Germinal center (tissue), 1 donor: ENCODE data around the gene PLCD3.
"Not testable (repeated sequence)": the region's sequence is repeated elsewhere in the genome, so short reads cannot be mapped to it uniquely, and the experiment has no call there.

Experiments
- DNase-seq: peaks from one replicate; pipeline ENCODE4 v3.0.0; 2012; ENCODE audit warnings: mixed read lengths, low spot score

The PLCD3 gene

DNA sequence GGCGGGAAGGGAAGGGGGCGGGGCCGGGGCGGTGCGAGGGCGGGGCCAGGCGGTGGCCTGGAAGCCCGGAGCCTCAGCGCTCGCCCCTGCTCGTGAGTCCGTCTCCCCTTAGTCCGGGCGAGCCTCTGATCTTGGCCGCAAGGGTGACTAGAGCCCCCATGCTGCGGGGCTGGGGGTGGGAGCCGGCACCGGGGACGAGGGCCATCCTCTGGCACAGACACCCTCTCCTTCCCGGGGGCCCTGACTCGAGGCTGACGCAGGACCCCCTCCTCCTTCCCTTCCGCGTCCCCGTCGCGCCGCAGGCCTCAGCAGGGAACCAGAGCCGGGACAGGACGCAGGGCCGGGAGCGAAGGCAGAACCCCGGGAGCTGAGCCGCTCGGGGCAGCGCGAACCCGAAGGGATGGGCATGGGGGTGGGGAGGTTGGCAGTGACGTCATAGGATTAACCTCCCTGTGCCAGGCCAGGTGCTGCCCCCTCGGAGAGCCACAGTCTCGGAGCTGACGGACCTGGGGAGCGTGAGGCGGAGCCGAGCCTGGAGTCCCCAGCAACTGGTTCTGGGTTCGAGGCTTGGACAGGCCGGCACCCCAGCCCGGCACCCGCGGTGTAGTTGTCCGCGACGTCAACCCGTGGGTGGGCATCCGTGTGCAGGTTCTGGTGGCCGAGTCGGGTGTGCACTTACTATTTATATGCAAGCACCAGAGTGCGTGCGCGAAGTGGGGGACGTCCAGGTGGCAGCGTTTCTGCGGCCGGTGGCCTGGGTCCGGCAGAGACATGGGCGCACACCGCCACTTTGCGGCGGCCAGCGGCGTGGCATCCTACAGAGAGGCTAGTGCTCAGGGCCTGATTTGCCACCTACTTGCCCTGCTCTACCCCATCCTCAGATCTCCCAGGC lies 503 bp upstream of the PLCD3 start:
- DNase-seq: peak; percentile 93

DNA sequence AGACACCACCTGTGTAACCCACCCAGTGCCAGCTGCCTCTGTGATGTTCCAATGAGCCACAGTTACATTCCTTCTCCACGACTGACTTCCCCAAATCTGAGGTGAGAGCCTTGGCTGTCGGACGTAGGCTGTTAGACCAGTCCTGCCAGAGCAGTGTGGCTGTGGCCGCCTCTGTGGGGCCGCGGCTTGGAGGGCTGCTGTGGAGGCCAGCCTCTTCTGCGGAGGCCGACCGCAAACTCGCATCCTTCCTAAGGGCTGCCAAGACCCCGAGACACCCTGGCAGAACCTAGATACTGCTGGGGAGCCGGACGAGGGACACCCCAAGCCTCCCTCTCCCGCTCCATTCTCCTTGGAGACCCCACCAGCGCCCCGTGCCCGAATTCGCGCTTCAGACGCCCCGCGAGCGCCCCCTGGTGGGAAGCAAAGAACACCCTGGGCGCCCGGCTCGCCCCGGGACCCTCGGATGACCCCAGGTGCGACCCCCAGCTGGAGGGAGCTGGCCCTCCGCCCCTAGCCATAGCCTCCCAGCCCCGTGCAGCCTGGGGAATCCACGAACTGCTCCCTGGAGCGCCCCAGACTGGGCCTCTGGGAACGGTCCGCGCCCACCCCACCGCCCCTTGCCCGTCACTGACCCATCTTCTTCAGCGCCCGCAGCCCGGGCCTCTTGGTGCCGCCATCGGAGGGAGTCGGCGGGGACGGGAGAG lies 547 bp downstream of the PLCD3 start:
- peak; percentile 49 for DNase-seq

DNA sequence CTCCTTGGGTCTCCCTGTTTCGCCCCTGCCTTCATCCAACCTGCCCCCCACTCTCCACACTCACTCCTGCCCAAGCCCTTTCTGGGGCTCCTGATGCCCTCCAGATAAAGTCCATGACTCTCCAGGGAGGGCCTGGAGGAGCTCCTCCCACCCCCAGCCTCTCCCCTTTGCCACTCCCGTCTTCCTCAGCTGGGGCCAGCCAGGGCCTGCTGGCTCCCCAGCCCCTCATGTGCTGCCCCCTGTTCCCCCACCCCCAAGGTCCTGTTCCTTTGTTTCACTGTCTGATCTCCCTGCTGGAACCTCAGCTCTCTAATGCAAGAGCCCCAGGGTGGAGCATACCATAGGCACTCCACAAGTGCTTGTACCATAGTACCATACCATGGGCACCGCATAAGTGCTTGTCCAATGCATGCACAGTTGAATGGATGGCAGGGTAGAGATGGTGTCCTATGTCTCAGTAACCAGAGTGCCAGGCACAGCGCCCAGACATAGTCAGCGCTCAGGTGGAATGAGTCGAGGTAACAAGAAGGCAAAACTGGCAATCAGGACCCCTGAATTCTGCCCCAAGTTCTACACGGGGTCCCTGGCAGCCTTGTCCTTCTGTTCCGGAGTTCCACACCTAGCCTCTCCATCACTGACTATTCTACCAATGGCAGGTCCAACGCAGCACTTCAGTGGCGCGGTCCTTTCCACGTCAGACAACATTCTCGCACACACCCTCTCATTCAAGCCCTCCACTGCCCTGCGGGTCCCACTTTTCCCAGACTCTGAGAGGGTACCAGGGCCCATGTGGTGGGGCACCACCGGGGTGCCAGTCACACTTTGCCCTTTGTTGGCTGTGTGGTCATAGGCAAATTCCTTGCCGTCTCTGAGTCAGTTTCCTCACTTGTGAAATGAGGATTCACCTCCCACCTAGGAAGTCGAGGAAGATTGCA lies 1.4 kb downstream of the PLCD3 start:
- DNase-seq: no peak

DNA sequence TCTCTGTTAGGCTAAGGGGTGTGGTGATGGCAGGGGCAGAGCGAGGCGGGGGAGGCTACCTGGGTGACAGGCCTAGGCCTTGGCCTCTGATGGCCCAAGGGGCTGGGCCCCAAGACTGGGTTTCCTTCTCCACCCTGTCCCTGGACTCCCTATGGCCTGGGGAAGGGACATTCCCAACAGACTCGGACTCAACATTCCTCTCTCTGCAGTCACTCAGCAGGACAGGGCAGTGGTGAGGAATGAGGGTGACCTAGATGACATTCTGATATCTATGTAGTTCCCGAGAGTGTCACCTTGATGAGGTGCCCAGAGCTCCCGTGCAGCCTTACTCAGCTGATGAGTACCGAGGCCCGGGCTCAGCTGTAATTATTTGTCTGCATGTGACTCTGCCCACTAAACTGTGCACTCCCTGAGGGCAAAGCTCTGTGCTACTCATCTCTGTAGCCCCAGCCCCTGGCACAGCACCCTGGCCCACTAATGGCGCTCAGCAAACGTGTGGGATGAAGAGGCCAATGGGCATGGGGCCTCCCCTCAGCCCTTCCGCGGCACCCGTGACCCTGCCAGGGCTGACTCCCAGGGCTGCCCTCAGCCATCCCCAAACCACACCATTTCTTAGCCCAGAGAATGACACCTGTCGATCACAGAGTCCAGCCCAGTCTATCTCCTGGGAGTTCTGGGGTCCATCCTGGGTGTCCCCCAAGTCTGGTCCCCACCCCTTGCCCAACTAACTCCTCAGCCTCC lies 2.2 kb downstream of the PLCD3 start:
- DNase-seq: no peak

DNA sequence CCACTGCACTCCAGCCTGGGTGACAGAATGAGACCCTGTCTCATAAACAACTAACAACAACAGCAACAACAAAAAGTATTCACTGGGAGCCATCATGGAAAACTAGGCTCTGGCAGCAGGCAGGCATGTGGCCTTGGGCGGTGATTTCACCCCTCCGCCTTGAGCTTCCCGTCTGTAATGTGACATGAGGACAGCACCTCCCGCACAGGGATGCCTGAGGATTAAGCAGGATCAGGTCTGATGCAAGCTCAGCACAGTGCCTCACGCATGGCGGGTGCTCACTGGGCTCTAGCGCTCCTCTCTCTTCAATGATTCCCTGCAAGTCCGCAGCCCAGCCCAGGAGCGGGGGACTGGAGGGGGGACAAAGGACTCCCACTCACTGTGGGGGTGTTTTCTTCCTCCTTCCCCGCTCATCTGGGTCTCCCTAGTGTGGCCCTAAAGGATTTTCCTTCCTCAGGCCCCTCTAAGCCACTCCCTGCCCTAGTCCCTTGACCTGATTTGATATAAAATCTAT lies 2.8 kb downstream of the PLCD3 start:
- DNase-seq: no peak

DNA sequence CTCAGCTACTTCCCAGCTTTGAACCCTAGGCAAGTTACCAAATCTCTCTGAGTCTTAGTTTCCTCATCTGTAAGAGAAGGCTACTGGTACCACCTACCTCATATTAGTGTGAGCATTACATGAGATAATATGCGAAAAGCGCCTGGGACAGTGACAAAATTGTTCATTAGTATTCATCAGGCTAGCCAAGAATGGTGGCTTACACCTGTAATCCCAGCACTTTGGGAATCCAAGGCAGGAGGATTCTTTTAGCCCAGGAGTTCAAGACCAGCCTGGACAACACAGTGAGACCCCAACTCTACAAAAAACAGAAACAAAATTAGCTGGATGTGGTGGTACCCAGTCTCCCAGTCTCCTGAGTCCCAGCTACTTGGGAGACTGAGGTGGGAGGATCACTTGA lies 3.3 kb downstream of the PLCD3 start:
- no peak for DNase-seq

DNA sequence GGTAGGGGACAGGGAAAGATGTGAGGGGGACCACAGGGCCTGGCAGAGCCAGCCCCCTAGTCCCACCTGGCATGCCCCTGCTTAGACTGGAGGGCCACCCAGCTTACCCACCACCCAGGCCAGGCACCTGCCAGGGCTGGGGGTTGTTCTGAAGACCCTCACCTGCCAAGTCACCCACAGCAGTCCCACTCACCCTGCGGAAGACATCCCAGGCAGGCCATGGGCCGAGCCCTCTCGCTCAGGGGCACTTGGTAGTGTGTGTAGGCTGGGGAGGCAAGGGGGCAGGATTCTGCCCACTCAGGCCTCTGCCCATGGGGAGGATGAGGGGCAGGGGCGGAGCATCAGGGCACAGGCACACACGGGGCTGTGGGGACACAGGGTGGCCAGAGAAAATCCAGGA lies 4.0 kb downstream of the PLCD3 start:
- no peak for DNase-seq

DNA sequence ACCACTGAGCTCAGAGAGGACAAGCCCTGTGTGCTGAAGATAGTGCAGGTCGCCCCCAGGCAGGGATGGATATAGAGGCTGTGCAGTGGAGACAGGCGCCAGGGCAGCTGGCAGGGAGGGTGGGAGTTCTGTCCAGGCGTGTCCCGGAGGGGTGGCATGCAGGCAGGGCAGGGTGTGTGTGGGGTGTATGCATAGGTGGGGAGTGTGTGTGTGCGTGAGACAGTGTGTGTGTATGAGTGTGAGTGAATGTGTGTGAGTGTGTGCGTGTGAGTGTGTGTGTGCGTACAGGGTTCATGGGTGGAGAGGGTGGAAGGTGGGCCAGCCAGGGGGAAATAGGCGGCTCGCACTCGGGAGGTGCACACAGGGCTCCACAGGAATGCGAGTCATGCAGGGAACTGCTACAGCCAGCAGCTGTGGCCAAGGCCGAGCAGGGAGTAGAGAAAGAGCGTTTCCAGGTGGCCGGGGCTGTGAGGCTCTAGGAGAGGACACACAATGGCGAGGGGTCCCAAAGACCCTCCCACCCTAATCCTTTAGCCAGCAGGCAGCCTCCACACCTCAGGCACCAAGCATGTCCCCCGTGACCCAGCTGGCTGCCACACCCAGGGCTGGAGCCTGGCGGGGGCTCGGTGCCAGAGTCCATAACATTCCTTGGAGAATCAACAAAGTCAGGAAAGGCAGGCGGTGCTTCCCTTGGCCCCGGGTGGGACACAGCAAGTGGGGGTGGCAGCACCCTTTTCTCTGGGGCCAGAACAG lies 4.6 kb downstream of the PLCD3 start:
- no peak for DNase-seq

DNA sequence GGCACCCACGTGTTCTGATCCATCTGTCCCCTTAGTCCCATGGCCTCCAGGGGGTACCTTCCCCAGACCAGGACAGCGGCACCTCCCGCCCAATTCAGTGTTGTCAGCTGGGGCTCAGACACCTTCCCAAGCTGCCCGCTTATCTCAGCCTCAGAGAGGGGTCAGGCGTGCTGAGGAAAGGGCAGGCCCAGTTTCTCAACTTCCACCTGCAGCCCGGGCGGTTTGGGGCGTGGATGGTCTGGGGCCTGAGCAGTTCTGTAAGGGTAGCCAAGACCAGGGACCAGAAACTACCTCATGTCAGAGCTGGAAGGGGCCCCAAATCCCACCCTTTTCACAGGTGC lies 5.1 kb downstream of the PLCD3 start:
- DNase-seq: no peak

DNA sequence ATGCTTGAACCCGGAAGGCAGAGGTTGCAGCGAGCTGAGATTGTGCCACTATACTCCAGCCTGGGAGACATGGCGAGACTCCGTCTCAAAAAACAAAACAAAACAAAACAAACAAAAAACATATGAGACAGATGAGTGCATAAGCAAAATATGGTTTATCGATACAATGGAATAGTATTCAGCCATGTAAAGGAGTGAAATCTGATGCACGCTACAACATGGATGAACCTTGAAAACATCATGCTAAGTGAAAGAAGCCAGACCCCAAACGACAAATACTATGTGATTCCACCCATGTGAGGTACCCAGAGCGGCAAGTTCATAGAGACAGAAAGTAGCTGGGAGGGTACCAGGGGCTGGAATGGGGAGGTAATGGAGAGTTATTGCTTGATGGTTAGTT lies 6.8 kb downstream of the PLCD3 start:
- no peak for DNase-seq

DNA sequence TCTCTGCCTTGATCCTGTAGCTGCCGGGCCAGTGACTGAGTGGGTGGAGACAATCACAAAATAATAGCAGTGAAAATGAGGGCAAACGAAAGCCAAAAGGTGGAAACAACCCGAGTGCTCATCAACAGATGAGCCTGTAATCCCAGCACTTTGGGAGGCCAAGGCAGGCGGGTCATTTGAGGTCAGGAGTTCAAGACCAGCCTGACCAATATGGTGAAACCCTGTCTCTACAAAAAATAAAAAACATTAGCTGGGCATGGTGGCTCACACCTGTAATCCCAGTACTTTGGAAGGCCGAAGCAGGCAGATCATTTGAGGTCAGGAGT lies 7.6 kb downstream of the PLCD3 start:
- DNase-seq: not testable (repeated sequence)

DNA sequence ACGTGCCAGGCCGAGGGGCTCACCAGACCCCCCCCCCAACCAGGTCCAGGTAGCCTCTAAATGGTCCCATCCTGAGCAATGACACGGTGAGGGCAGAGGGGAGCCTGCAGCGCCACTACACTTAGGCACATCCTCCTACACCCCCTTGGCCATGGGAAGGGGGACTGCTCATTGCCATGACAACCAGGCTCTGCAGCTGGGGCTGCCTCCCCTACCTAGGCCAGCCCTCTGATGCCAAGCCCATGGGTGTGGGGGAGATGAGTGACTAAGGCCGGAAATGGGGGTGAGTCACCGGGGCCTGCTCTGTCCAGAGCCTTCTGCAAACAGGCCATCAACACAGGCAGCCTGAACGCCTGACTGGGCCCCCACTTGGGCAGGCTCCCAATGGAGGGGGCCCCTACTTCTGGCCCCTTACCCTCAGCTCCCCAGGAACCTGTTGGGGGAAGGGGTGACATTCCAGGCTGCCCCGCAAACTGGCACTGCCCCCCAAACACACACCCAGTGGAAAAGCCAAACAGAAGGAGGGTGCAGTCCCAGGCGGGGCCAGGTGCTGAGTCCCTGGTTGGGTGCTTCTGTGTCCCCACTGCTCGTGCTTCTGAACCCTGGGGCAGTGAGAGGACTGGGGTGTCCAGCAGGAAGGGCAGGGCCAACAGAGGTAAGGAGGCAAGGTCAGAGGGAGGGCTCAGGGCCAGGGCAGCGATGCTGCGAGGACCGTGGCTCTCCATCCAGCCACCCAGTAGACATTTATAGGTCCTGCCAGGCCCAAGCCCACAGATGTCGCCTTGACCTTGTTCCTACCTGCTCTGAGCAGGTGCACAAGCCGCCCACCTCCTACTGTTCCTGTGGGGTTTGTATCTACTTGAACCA lies 8.2 kb downstream of the PLCD3 start:
- no peak for DNase-seq

DNA sequence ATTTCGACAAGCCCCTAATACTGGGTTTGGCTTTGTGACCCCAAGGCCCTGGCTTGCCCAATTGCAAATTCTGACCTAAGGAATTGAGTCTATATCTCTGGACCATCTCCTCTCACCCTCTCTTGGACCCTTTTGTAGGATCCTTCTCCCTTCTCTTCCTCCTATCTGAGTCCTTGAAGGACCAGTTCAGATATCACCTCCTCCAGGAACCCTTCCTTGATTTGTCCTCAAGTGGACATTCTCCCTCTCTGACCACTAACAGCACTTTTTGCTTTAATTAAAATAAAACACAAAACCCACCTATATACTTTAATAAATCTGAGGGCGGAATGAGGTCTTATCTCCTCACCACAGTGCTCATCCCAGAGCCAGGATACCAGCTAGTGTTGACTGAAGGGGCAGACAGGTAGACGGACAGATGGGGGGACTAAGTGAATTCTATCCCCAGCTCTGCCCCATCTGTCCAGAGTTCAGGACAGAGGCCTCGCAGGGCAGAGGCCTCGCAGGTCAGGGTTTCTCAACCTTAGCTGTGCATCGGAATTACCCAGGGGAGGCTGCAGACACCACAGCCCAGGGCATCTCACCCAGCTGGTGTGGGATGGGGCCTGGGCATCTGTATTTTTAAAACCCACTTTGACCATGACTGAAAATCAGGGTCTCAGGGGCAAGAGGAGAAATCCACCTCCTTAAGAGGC lies 9.1 kb downstream of the PLCD3 start:
- no peak for DNase-seq

DNA sequence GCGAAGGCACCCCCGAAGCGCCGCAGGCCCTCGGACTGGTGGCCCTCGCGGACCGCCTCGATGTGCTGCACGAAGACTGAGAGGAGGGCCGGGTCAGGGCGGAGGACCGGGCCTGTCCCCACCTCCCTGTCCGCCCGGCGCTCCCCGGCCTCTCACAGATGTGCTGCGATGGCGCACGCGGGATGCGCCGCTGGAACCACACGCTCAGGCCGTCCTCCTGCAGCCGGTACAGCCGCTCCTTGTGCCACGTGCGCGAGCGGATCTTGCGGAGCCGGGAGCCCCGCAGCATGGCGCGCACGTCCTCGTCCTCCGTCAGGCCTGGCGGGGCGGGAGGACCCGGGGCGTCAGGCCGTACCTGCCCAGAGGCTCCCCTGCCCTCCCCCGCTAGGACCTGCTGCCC lies 11.3 kb downstream of the PLCD3 start:
- DNase-seq: no peak

DNA sequence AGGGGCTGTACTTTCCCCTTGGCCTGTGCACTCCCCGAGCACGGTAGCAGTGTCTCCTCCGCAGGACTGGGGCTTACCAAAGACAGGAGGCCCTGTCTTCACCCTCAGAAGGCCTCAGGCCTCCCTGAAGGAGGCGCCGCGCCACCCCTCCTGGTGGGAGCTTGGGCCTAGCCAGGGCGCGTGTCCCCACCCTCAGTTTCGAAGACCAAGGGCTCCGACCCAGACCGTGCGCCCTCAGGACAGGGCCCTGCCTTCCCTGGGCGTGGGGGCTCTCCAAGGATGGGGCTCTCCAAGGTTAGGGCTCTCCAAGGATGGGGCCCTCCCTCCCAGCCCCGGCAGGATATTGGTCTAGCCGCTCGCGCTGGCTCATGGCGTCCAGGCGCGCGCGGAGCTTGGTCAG lies 11.8 kb downstream of the PLCD3 start:
- DNase-seq: no peak

DNA sequence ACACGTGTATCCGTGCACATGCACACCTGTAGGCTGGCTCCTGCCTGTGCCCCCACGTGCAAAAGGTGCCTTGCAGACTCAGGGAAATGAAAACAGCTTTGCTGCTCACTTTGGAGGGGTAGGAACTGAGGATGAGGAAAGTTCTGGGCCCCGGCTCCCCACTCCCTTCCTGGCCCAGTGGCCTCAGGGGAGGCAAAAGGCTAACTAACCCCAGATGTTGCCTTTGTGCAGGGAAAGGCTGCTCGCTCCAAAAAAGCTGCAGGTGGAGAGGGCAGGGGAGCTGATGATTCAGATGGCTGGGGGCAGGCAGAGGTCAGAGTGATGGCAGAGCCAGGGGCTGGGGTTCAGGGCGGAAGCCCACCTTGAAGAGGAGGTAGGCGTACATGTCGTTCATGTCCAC lies 12.4 kb downstream of the PLCD3 start:
- DNase-seq: no peak

DNA sequence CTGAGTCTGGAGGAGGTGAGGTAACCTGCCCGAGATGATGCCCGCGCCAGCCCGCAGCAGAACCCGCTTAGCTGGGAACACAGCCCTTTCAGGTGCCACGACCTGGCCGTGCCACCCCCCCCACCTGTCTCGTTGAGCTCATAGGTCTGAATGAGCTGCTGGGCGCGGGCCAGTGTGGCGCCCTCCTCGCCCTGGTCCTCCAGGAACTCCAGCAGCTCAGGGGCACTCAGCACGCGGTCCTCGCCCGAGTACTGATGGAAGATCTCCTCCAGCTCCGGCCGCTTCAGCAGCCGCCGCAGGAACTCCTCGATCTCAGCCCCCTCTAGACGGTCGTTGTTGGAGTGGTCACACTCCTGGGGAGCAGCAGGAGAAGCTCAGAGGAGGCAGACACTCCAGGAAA lies 13.6 kb downstream of the PLCD3 start:
- no peak for DNase-seq

DNA sequence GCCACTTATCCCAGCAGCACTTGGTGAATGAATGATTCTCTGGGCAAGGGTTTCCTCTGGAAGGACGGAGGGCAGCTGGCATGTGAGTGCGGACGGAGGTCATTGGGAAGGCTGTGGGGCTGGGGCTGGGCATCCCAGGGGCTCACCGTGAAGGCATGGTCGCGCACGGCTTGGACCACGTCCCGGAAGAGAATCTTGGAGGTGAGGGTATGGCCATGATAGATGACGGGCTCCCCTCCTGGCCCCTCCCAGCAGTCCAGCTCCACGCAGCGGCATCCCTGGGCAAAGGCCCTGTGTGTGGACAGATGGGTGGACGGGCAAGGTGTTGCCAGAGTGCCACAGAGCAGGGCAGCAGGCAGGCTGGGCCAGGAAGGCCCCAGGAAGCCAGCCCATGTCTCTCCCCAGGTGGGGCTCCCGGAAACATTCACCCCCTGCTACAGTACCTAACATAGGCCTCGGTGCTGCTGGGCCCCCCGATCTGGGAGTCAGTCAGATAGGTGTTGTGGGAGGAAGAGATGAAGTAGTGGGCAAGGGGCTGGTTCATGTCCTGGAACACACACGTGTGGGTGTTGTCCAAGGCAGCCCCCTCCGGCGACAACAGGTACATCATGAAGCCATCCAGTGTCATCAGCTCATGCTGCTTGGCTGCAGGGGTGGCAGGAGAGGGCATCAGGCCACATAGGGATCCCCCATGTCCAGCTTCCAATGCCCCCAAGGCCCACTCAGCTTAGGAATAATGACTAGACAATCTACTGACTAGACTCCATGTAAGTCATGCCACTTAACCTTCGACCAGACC lies 14.3 kb downstream of the PLCD3 start:
- no peak for DNase-seq

DNA sequence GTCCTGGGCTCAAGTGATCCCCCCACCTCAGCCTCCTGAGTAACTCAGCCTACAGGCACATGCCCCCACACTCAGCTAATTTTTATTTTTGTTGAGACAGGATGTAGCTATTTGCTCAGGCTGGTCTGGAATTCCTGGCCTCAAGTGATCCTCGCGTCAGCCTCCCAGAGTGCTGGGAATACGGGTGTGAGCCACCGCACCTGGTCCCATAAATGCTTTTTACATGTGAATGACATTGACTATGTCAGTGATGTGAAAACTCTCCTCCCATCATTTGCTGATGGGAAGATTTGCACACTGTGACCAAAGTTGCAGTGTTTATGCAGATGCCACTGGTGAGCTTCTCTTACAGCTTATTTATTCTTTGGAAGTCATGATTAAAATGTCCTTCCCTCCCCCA lies 15.0 kb downstream of the PLCD3 start:
- no peak for DNase-seq
